ENCODE data around the gene TMEM98.

TMEM98 gene

DNA sequence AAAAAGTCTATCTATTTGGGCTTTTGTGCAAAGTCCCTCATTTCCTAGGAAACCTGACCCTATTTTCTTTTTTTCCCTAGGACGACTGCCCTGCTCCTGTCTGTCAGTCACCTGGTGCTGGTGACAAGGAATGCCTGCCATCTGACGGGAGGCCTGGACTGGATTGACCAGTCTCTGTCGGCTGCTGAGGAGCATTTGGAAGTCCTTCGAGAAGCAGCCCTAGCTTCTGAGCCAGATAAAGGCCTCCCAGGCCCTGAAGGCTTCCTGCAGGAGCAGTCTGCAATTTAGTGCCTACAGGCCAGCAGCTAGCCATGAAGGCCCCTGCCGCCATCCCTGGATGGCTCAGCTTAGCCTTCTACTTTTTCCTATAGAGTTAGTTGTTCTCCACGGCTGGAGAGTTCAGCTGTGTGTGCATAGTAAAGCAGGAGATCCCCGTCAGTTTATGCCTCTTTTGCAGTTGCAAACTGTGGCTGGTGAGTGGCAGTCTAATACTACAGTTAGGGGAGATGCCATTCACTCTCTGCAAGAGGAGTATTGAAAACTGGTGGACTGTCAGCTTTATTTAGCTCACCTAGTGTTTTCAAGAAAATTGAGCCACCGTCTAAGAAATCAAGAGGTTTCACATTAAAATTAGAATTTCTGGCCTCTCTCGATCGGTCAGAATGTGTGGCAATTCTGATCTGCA lies 12.9 kb downstream of the TMEM98 start:
- intact Hi-C loops (cut with DNase I; ENCODE audit: low total_unique reads): no loop called here
- no peak overlapping the region for H3K4me3 ChIP-seq
- H3K27ac ChIP-seq: no peak overlapping the region
- TF ChIP-seq, protein P1, sequence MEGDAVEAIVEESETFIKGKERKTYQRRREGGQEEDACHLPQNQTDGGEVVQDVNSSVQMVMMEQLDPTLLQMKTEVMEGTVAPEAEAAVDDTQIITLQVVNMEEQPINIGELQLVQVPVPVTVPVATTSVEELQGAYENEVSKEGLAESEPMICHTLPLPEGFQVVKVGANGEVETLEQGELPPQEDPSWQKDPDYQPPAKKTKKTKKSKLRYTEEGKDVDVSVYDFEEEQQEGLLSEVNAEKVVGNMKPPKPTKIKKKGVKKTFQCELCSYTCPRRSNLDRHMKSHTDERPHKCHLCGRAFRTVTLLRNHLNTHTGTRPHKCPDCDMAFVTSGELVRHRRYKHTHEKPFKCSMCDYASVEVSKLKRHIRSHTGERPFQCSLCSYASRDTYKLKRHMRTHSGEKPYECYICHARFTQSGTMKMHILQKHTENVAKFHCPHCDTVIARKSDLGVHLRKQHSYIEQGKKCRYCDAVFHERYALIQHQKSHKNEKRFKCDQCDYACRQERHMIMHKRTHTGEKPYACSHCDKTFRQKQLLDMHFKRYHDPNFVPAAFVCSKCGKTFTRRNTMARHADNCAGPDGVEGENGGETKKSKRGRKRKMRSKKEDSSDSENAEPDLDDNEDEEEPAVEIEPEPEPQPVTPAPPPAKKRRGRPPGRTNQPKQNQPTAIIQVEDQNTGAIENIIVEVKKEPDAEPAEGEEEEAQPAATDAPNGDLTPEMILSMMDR (IDR thresholded peaks at IDR 0.05): no peak
- peaks cover 0 to 18% (median 10%) of the 10 kb centered on the region in 4 donors for H3K4me1 ChIP-seq
- no peaks in the 10 kb centered on the region for H3K27me3 ChIP-seq
- no peaks in the 10 kb centered on the region for H3K9me3 ChIP-seq
- no peak for DNase-seq
- peaks cover 13 to 38% (median 26%) of the 10 kb centered on the region in 3 donors for H3K36me3 ChIP-seq

DNA sequence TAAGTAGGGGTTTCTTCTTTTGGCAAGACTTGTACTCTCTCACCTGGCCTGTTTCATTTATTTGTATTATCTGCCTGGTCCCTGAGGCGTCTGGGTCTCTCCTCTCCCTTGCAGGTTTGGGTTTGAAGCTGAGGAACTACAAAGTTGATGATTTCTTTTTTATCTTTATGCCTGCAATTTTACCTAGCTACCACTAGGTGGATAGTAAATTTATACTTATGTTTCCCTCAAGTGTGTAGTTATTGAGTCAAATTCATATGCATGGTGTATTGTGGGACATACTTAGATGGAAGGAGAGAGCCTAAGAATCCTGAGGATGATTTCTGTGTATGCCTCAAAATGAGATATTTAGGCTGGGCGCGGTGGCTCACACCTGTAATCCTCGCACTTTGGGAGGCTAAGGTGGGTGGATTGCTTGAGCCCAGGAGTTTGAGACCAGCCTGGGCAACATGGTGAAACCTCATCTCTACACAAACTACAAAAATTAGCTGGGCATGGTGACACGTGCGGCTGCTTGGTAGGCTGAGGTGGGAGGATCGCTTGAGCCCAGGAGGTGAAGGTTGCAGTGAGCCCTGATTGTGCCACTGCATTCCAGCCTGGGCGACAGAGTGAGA lies 13.6 kb downstream of the TMEM98 start:
- no peak overlapping the region for H3K27ac ChIP-seq
- H3K36me3 ChIP-seq: peaks cover 13 to 34% (median 21%) of the 10 kb centered on the region in 3 donors
- TF ChIP-seq, protein P1 (IDR thresholded peaks at IDR 0.05): no peak
- peaks cover 0 to 16% (median 9%) of the 10 kb centered on the region in 4 donors for H3K4me1 ChIP-seq
- intact Hi-C loops (cut with DNase I; ENCODE audit: low total_unique reads): no loop called here
- H3K9me3 ChIP-seq: no peaks in the 10 kb centered on the region
- no peak overlapping the region for H3K4me3 ChIP-seq
- no peak for DNase-seq
- no peaks in the 10 kb centered on the region for H3K27me3 ChIP-seq

DNA sequence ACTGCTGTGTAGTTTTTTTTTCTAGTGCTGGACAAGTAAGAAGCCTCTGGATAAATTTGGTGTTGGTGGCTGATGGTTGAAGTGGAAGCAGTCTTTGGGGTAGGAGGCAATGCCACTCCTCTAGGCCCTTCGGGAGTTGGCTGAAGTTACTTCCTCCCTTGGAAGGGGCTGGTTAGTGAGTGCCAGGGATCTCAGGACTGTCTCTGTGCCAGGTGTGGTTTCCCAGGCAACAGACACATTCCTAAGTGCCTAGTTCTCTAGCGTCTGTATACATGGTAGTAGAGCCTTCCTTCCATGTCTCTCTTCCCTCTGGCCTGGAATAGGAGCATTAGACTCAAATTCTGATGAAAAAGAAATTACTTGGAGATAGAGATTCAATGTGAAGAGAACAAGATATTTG lies 15.3 kb downstream of the TMEM98 start:
- Histone ChIP-seq H3K27ac (no peak overlapping the region), H3K4me3 (no peak overlapping the region), H3K27me3 (no peaks in the 10 kb centered on the region), H3K9me3 (no peaks in the 10 kb centered on the region), H3K36me3 (peaks cover 13 to 28% (median 21%) of the 10 kb centered on the region in 3 donors), H3K4me1 (peaks cover 0 to 10% (median 3%) of the 10 kb centered on the region in 4 donors)
- intact Hi-C loops (cut with DNase I; ENCODE audit: low total_unique reads): no loop called here
- TF ChIP-seq, protein P1 (IDR thresholded peaks at IDR 0.05): no peak
- no peak for DNase-seq

DNA sequence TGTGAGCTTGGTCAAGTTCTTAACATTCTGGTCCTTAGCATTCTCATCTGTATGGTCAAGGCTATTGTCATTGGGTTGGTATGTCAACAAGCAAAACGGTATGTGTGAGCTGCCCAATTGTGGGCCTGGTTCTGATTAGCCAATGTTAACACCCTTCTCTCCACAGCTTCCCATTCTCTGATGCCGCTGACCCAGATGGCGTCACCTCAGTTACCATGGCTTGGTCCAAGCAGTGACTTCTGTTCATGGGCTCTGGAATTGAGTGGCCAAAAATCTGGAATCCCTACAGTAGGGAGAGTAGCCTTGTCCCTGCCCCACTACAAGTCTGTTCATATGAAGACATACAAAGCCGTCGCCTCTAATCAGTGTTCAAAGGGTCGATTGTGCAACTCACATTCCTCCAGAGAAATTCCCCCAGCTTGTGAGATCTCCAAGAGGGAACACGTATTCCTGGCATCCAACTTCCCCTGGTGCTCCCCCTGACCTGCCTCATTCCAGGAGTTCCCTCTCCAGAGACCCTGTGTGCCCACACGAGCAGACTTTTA lies 15.8 kb downstream of the TMEM98 start:
- H3K27ac ChIP-seq: no peak overlapping the region
- DNase-seq: no peak
- peaks cover 0 to 10% (median 3%) of the 10 kb centered on the region in 4 donors for H3K4me1 ChIP-seq
- TF ChIP-seq, protein P1 (IDR thresholded peaks at IDR 0.05): no peak
- H3K36me3 ChIP-seq: peaks cover 13 to 27% (median 21%) of the 10 kb centered on the region in 3 donors
- H3K9me3 ChIP-seq: no peaks in the 10 kb centered on the region
- no peaks in the 10 kb centered on the region for H3K27me3 ChIP-seq
- no peak overlapping the region for H3K4me3 ChIP-seq
- intact Hi-C loops (cut with DNase I; ENCODE audit: low total_unique reads): no loop called here

DNA sequence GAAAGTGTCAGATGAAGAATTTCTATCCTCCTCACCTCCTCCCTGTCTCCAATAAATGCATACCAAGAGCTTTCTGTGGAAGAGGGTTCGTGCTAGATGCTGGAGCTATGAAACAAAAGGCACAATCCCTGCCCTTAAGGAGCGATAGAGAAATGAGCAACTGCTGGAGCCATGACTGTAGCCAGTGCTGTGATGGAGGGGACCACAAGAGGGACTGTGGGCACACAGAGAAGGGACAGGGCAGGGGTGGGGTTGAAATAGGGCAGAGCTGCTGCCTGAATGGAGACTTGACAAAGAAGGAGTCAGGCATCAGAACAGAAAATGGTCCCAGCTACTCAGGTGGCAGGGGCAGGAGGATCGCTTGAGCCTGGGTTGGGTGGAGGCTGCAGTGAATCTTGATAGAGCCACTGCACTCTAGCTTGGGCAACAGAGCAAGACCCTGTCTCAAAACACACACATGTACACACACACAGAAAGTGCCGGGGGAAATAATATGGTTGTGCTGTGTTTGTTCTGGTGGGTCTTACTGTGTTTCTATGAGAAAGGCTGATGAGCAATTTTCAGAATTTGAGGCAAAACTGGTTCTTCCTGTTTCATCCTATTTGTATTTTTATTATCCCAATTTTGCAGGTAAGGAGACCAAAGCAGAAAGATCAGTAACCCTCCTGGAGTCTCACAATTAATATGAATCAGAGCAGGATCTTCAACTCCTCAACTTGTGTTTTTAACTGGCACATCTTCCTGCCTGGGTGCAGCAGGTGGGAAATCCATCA lies 16.5 kb downstream of the TMEM98 start:
- H3K4me3 ChIP-seq: no peak overlapping the region
- H3K27ac ChIP-seq: no peak overlapping the region
- no peaks in the 10 kb centered on the region for H3K9me3 ChIP-seq
- DNase-seq: no peak
- H3K36me3 ChIP-seq: peaks cover 12 to 24% (median 21%) of the 10 kb centered on the region in 3 donors
- peaks cover 0 to 1% of the 10 kb centered on the region in 2 donors for H3K27me3 ChIP-seq
- peaks cover 0 to 10% (median 3%) of the 10 kb centered on the region in 4 donors for H3K4me1 ChIP-seq
- TF ChIP-seq, protein P1 (IDR thresholded peaks at IDR 0.05): no peak
- intact Hi-C loops (cut with DNase I; ENCODE audit: low total_unique reads): no loop called here

Data from tibial artery (tissue), 4 donors.